GM12873 (cell line): ENCODE data around the gene WNT7B.

Experiments used
- CTCF ChIP-seq: IDR thresholded peaks from 2 replicates; pipeline ENCODE4 v1.5.1; 2012; ENCODE audit warnings: low read depth, mild to moderate bottlenecking, moderate library complexity, low read length, control low read depth; ENCODE audit not compliant: insufficient read depth; ENCODE audit errors: missing control alignments

The WNT7B gene

GRCh38 chr22:45977003-45977411 lies at the start of gene WNT7B:
WNT7B (minus strand) TSS chr22:45977162; CDS start chr22:45976754, 408 bp downstream.
- TF ChIP-seq CTCF, result no peak

GRCh38 chr22:46025973-46026898 lies 49.3 kb upstream of the WNT7B start:
- TF ChIP-seq CTCF, result no peak

DNA sequence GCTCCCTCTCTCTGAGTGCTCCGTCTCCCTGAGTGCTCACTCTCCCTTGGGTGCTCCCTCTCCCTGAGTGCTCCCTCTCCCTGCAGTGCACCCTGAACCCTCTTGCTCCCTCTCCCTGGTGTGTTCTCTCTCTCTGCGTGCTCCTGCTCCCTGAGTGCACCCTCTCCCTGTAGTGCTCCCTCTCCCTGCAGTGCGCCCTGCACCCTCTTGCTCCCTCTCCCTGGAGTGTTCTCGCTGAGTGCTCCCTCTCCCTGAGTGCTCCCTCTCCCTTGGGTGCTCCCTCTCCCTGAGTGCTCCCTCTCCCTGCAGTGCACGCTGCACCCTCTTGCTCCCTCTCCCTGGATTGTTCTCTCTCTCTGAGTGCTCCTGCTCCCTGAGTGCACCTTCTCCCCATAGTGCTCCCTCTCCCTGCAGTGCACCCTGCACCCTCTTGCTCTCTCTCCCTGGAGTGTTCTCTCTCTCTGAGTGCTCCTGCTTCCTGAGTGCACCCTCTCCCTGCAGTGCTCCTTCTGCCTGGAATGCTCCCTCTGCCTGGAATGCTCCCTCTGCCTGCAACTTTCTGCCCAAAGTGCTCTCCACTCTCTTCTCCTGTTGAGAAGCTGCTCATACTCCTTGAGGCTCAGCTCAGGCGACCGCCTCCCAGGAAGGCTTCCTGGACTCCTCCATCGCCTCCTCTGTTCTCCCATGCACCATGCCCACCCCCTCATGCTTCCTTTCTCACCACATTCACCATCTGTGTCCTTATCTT lies 48.4 kb upstream of the WNT7B start:
- no peak for TF ChIP-seq CTCF

DNA sequence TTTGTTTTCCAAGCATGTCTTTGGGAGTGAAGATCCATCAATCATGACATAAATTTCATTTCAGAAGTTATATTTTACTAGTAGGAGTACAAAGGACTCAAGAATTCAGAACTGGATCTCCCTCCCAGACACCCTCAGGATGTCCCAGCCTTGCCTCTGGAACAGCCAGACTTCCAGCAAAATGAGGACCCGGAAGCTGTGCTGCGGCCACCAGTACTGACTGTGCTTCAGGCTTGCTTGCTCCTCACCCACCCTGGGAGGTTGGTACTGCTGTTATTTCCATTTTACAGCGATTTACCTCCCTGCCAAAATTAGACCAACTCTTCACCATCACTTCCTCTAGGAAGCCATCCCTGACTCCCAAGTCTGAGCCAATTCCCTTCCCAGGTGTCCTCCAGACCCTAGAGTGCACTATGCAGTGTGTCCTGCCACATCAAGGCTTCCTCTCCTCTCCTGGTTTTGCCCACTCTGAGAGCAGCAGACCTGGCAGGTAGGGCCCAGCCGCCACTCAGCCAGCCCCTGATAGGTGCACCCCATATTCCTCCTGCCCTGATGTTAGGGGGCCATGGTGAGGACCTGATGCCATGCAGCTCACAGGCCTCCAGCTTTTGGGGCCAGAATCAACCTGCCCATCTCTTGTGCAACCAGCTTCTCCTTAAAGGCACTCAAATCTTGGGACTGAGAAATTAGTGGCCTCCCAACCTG lies 47.3 kb upstream of the WNT7B start:
- no peak for TF ChIP-seq CTCF

DNA sequence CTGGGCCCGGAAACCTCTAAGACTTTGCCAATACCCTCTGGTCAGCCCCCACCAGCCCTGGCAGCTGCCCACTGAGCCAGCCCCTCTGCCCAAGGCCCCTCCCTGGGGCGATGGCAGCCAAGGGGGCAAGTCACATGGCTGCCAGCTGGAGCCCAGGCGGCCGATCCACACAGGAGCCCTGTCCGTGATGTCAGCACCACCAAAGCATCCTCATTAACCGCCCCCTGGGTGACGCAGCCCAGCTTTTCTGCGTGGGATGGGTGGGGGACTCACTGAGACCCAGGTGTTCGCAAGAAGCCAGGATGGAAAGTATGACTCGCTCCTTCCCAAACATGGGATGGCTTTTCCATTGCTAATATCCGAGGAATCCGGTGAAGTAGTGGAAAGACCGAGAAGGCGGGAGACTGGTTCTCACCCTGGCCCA lies 46.6 kb upstream of the WNT7B start:
- TF ChIP-seq CTCF, result no peak

DNA sequence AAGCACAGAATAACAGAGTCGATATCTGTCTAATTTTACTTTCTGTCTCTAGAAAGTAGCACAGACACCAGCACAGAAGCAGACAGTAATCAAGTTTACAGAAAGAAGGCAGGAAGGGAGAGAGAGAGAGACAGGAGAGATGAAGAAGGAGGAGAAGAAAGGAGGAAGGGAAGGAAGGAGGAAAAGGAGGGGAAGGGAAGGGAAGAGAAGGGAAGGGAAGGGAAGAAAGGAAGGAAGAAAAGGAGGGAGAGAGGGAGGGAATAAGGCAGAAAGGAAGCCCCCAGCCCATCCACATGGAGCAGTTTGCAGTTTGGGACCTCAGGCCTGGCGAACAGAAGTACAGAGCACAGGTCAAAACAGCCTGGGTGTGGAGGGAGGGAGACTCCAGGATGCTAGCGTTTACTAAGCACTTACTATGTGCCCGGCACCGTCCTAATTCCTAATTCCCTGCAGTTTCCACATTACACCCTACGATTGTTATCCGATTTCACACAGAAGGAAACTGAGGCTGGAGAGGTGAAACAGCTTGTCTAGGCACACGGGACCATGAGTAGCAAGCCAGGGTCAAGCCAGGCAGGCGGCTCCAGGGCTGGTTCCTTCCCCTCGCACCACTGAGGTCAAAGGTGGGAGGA lies 46.0 kb upstream of the WNT7B start:
- no peak for TF ChIP-seq CTCF
